BJ (cell line): ENCODE results near the gene SLC17A9. TPM values are rescaled to one million over a fixed set of nuclear protein-coding genes. Genes with fewer than 3 reads are reported as not detected.

Source experiments
- CTCF ChIA-PET: fragments of 350-600 bp; formaldehyde crosslinking; extraction: SDS; loops from one replicate; lab custom pipeline; 2021; ENCODE audit warnings: antibody characterized with exemption, inconsistent platforms; lab: Yijun Ruan, JAX
- POLR2A ChIA-PET: fragments of 300-600 bp; sonication (Branson Sonifier 250); formaldehyde crosslinking; extraction: SDS; loops from one replicate; lab custom pipeline; 2021; ENCODE audit warnings: antibody characterized with exemption; lab: Charles Lee
- DNase-seq: peaks from one replicate; pipeline ENCODE4 v3.0.0-alpha.2; 2011; ENCODE audit warnings: low read depth
- H3K27me3 ChIP-seq: 2 replicates; pipeline ENCODE4 v1.6.0; 2011; ENCODE audit warnings: low read length; ENCODE audit not compliant: control insufficient read depth, insufficient read depth
- H3K36me3 ChIP-seq: 2 replicates; pipeline ENCODE4 v1.5.1; 2011; ENCODE audit warnings: low read length; ENCODE audit not compliant: control insufficient read depth, insufficient read depth
- H3K4me3 ChIP-seq: 2 replicates; pipeline ENCODE4 v1.5.1; 2011; ENCODE audit warnings: low read depth, mild to moderate bottlenecking, control low read depth, low read length
- CTCF ChIP-seq: IDR thresholded peaks from 2 replicates; pipeline ENCODE4 v1.5.1; 2011; ENCODE audit warnings: low read depth, mild to moderate bottlenecking, control low read depth, inconsistent platforms, low read length, moderate library complexity; ENCODE audit not compliant: insufficient read depth
- polyA plus RNA-seq: library from polyadenylated mRNA; depleted of rRNA; stranded (reverse); fragments of >200 nt; gene quantifications from 2 replicates; pipeline ENCODE4 v1.2.3, GENCODE V29; 2011

Gene SLC17A9
- polyA plus RNA-seq, 1 experiment = 30.8 TPM

- Histone ChIP-seq H3K36me3 (no peaks in the 10 kb centered on the region), H3K27me3 (peaks cover 64% of the 10 kb centered on the region), H3K4me3 (no peak overlapping the region)
- no peak for TF ChIP-seq CTCF
- CTCF ChIA-PET = interaction anchor here (1.1 to 3.8 kb wide), 15 partner anchors 10 to 202 kb away, joined by 3 to 18 read pairs (median 6); no protein-coding TSS in a partner anchor
- no peak for DNase-seq
- POLR2A ChIA-PET = no interaction called here
These were observed 57.7 kb downstream of the SLC17A9 start for GRCh38 chr20:63009988-63010769.

GRCh38 chr20:63011798-63012197, 59.3 kb downstream of the SLC17A9 start:
- peaks cover 68% of the 10 kb centered on the region for H3K27me3 ChIP-seq
- ChIA-PET POLR2A (no interaction called here), CTCF (interaction anchor here (1.1 to 3.8 kb wide), 4 partner anchors 113 to 203 kb away, joined by 3 to 18 read pairs (median 6); no protein-coding TSS in a partner anchor)
- no peak for DNase-seq
- H3K36me3 ChIP-seq = no peaks in the 10 kb centered on the region
- H3K4me3 ChIP-seq = no peak overlapping the region
- no peak for TF ChIP-seq CTCF

- no peak for TF ChIP-seq CTCF
- DNase-seq = no peak
- Histone ChIP-seq H3K4me3 (no peak overlapping the region), H3K27me3 (peaks cover 61% of the 10 kb centered on the region), H3K36me3 (no peaks in the 10 kb centered on the region)
- ChIA-PET POLR2A (no interaction called here), CTCF (interaction anchor here (2.6 kb wide), 1 partner anchor 137 kb away, joined by 5 read pairs; no protein-coding TSS in a partner anchor)
These were observed 60.7 kb downstream of the SLC17A9 start for GRCh38 chr20:63013207-63013606.

- Histone ChIP-seq H3K36me3 (no peaks in the 10 kb centered on the region), H3K4me3 (no peak overlapping the region), H3K27me3 (peaks cover 55% of the 10 kb centered on the region)
- DNase-seq = no peak
- POLR2A ChIA-PET = no interaction called here
- no peak for TF ChIP-seq CTCF
- CTCF ChIA-PET = interaction anchor here (1.6 to 2.0 kb wide), 2 partner anchors 39 to 44 kb away, joined by 4 to 5 read pairs; no protein-coding TSS in a partner anchor
These were observed 61.8 kb downstream of the SLC17A9 start for GRCh38 chr20:63014287-63014686.

- peaks cover 52% of the 10 kb centered on the region for H3K27me3 ChIP-seq
- H3K4me3 ChIP-seq = no peak overlapping the region
- POLR2A ChIA-PET = no interaction called here
- CTCF ChIA-PET = interaction anchor here (1.6 to 2.0 kb wide), 2 partner anchors 40 to 44 kb away, joined by 4 to 5 read pairs; no protein-coding TSS in a partner anchor
- H3K36me3 ChIP-seq = no peaks in the 10 kb centered on the region
- DNase-seq = no peak
- no peak for TF ChIP-seq CTCF
These were observed 62.2 kb downstream of the SLC17A9 start for GRCh38 chr20:63014710-63015109.
